ENCODE measurements around the gene WDFY4. TPM values are rescaled to one million over a fixed set of nuclear protein-coding genes. Genes with fewer than 3 reads are reported as not detected.

WDFY4 gene
- total and polyA plus RNA-seq, 5 donors, result 0.57 to 4.4 (median 2.4) TPM

- no peak overlapping the region for H3K27ac ChIP-seq (ENCODE audit: low read length)
- ATAC-seq, result no peak
- intact Hi-C loops (cut with DNase I), result no loop called here
- no peaks in the 10 kb centered on the region for H3K4me1 ChIP-seq (ENCODE audit: control insufficient read depth, insufficient read depth, low read length)
- no peaks in the 10 kb centered on the region for H3K27me3 ChIP-seq (ENCODE audit: control insufficient read depth, insufficient read depth)
- no peak overlapping the region for H3K4me3 ChIP-seq (ENCODE audit: low read length)
- DNase-seq, result no peak
- H3K9me3 ChIP-seq (ENCODE audit: control insufficient read depth, low read length), result no peaks in the 10 kb centered on the region
- 89% methylated on average over 5 of the region's 5 CpGs for WGBS
These were observed 103.9 kb downstream of the WDFY4 start for GRCh38 chr10:48788554-48788953.

GRCh38 chr10:48789486-48790456 is 105.1 kb downstream of the WDFY4 start:
- H3K27me3 ChIP-seq (ENCODE audit: control insufficient read depth, insufficient read depth), result no peaks in the 10 kb centered on the region
- no peak overlapping the region for H3K27ac ChIP-seq (ENCODE audit: low read length)
- no peaks in the 10 kb centered on the region for H3K4me1 ChIP-seq (ENCODE audit: control insufficient read depth, insufficient read depth, low read length)
- H3K4me3 ChIP-seq (ENCODE audit: low read length), result no peak overlapping the region
- 82% methylated on average over 10 of the region's 10 CpGs for WGBS
- no peaks in the 10 kb centered on the region for H3K9me3 ChIP-seq (ENCODE audit: control insufficient read depth, low read length)
- intact Hi-C loops (cut with DNase I), result no loop called here
- DNase-seq, result no peak
- ATAC-seq, result no peak

GRCh38 chr10:48790457-48791044 is 105.9 kb downstream of the WDFY4 start:
- no peak overlapping the region for H3K4me3 ChIP-seq (ENCODE audit: low read length)
- no peaks in the 10 kb centered on the region for H3K27me3 ChIP-seq (ENCODE audit: control insufficient read depth, insufficient read depth)
- H3K9me3 ChIP-seq (ENCODE audit: control insufficient read depth, low read length), result no peaks in the 10 kb centered on the region
- WGBS, result 92% methylated on average over 8 of the region's 8 CpGs
- no peak for DNase-seq
- no peak overlapping the region for H3K27ac ChIP-seq (ENCODE audit: low read length)
- no peak for ATAC-seq
- H3K4me1 ChIP-seq (ENCODE audit: control insufficient read depth, insufficient read depth, low read length), result no peaks in the 10 kb centered on the region
- intact Hi-C loops (cut with DNase I), result no loop called here

GRCh38 chr10:48791267-48791928 is 106.7 kb downstream of the WDFY4 start:
- no peak for ATAC-seq
- no peaks in the 10 kb centered on the region for H3K4me1 ChIP-seq (ENCODE audit: control insufficient read depth, insufficient read depth, low read length)
- no peak overlapping the region for H3K4me3 ChIP-seq (ENCODE audit: low read length)
- WGBS, result 89% methylated on average over 6 of the region's 6 CpGs
- no peaks in the 10 kb centered on the region for H3K9me3 ChIP-seq (ENCODE audit: control insufficient read depth, low read length)
- no peaks in the 10 kb centered on the region for H3K27me3 ChIP-seq (ENCODE audit: control insufficient read depth, insufficient read depth)
- no peak for DNase-seq
- no peak overlapping the region for H3K27ac ChIP-seq (ENCODE audit: low read length)
- intact Hi-C loops (cut with DNase I), result no loop called here

- Histone ChIP-seq H3K27me3 (ENCODE audit: control insufficient read depth, insufficient read depth) (no peaks in the 10 kb centered on the region), H3K9me3 (ENCODE audit: control insufficient read depth, low read length) (no peaks in the 10 kb centered on the region), H3K27ac (ENCODE audit: low read length) (no peak overlapping the region), H3K4me1 (ENCODE audit: control insufficient read depth, insufficient read depth, low read length) (no peaks in the 10 kb centered on the region), H3K4me3 (ENCODE audit: low read length) (no peak overlapping the region)
- DNase-seq, result no peak
- no peak for ATAC-seq
- 73% methylated on average over 3 of the region's 3 CpGs for WGBS
- intact Hi-C loops (cut with DNase I), result no loop called here
These were observed 107.4 kb downstream of the WDFY4 start for GRCh38 chr10:48792121-48792520.

- H3K27me3 ChIP-seq (ENCODE audit: control insufficient read depth, insufficient read depth), result no peaks in the 10 kb centered on the region
- 65% methylated on average over 4 of the region's 4 CpGs for WGBS
- no peaks in the 10 kb centered on the region for H3K4me1 ChIP-seq (ENCODE audit: control insufficient read depth, insufficient read depth, low read length)
- intact Hi-C loops (cut with DNase I), result no loop called here
- DNase-seq (no peak), ATAC-seq (no peak)
- H3K9me3 ChIP-seq (ENCODE audit: control insufficient read depth, low read length), result no peaks in the 10 kb centered on the region
- no peak overlapping the region for H3K27ac ChIP-seq (ENCODE audit: low read length)
- H3K4me3 ChIP-seq (ENCODE audit: low read length), result no peak overlapping the region
These were observed 108.0 kb downstream of the WDFY4 start for GRCh38 chr10:48792687-48793096.

GRCh38 chr10:48794074-48794473 is 109.4 kb downstream of the WDFY4 start:
- 82% methylated on average over 9 of the region's 9 CpGs for WGBS

GRCh38 chr10:48796713-48797245 is 112.1 kb downstream of the WDFY4 start:
- intact Hi-C loops (cut with DNase I), result no loop called here
- Histone ChIP-seq H3K4me1 (ENCODE audit: control insufficient read depth, insufficient read depth, low read length) (peaks cover 2% of the 10 kb centered on the region), H3K9me3 (ENCODE audit: control insufficient read depth, low read length) (no peaks in the 10 kb centered on the region), H3K27ac (ENCODE audit: low read length) (no peak overlapping the region), H3K27me3 (ENCODE audit: control insufficient read depth, insufficient read depth) (no peaks in the 10 kb centered on the region), H3K4me3 (ENCODE audit: low read length) (no peak overlapping the region)
- 96% methylated on average over 2 of the region's 2 CpGs for WGBS
- ATAC-seq, result no peak
- no peak for DNase-seq

More at GRCh38 chr10:48794074-48794473, 109.4 kb downstream of the WDFY4 start:
- Histone ChIP-seq H3K4me1 (ENCODE audit: control insufficient read depth, insufficient read depth, low read length) (no peaks in the 10 kb centered on the region), H3K27ac (ENCODE audit: low read length) (no peak overlapping the region), H3K9me3 (ENCODE audit: control insufficient read depth, low read length) (no peaks in the 10 kb centered on the region), H3K4me3 (ENCODE audit: low read length) (no peak overlapping the region), H3K27me3 (ENCODE audit: control insufficient read depth, insufficient read depth) (no peaks in the 10 kb centered on the region)
- intact Hi-C loops (cut with DNase I), result no loop called here
- DNase-seq (no peak), ATAC-seq (no peak)

GRCh38 chr10:48797830-48798229 is 113.2 kb downstream of the WDFY4 start:
- ATAC-seq (no peak), DNase-seq (no peak)
- Histone ChIP-seq H3K9me3 (ENCODE audit: control insufficient read depth, low read length) (no peaks in the 10 kb centered on the region), H3K4me3 (ENCODE audit: low read length) (no peak overlapping the region), H3K27me3 (ENCODE audit: control insufficient read depth, insufficient read depth) (no peaks in the 10 kb centered on the region), H3K27ac (ENCODE audit: low read length) (no peak overlapping the region), H3K4me1 (ENCODE audit: control insufficient read depth, insufficient read depth, low read length) (peaks cover 2% of the 10 kb centered on the region)
- WGBS, result 85% methylated on average over 4 of the region's 4 CpGs
- intact Hi-C loops (cut with DNase I), result no loop called here

GRCh38 chr10:48798481-48799254 is 114.0 kb downstream of the WDFY4 start:
- ATAC-seq (no peak), DNase-seq (no peak)
- Histone ChIP-seq H3K4me3 (ENCODE audit: low read length) (no peak overlapping the region), H3K9me3 (ENCODE audit: control insufficient read depth, low read length) (no peaks in the 10 kb centered on the region), H3K27me3 (ENCODE audit: control insufficient read depth, insufficient read depth) (no peaks in the 10 kb centered on the region), H3K4me1 (ENCODE audit: control insufficient read depth, insufficient read depth, low read length) (peaks cover 2% of the 10 kb centered on the region), H3K27ac (ENCODE audit: low read length) (no peak overlapping the region)
- intact Hi-C loops (cut with DNase I), result no loop called here
- WGBS, result 71% methylated on average over 5 of the region's 5 CpGs
